ENCODE results near the gene ABCA7. TPM values are rescaled to one million over a fixed set of nuclear protein-coding genes. Genes with fewer than 3 reads are reported as not detected.
A peak's percentile ranks its signal among the peaks of the same experiment; 100 is the strongest.

The ABCA7 gene
- total and polyA plus RNA-seq, 2 of the 13 experiments (the other 11 are each of a cell fraction or from before 2014, with no cell fraction given), result 4.4 to 32.4 TPM

DNA sequence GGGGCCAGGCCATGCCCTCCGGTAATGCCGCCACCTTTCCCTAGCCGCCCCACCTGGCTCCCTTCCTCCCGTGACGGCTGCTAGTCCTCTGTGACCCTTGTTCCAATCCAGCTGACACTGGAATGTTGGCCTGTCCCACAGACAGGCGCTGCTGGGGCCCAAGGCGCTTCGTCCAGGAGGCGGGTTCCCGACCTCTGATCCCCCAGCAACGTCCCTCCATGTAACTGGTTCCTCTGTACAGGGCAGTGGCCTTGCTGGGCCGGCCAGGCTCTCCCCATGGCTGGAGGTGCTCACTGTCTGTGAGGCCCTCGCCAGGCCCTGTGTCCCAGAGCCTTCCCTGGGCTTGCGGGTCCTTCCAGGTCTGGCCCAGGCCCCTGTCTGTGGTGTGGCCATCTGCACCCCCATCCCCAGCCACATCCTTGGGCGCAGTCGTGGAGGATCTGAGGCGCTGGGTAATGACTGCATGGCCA lies 46.5 kb upstream of the ABCA7 start (continued):
- TF ChIP-seq, protein P1, sequence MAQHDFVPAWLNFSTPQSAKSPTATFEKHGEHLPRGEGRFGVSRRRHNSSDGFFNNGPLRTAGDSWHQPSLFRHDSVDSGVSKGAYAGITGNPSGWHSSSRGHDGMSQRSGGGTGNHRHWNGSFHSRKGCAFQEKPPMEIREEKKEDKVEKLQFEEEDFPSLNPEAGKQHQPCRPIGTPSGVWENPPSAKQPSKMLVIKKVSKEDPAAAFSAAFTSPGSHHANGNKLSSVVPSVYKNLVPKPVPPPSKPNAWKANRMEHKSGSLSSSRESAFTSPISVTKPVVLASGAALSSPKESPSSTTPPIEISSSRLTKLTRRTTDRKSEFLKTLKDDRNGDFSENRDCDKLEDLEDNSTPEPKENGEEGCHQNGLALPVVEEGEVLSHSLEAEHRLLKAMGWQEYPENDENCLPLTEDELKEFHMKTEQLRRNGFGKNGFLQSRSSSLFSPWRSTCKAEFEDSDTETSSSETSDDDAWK (CRISPR knock-in tag; IDR thresholded peaks at IDR 0.05), result no peak
- TF ChIP-seq ZNF343 (CRISPR knock-in tag; IDR thresholded peaks at IDR 0.05) (no peak), MAFK (conservative IDR thresholded peaks at IDR 0.05 in 1 of 2, IDR thresholded peaks at IDR 0.05 in 1 of 2; ENCODE audit: low read length in 2 of 2) (no peak), BRD4 (CRISPR knock-in tag; IDR thresholded peaks at IDR 0.05) (no peak), REPIN1 (CRISPR knock-in tag; IDR thresholded peaks at IDR 0.05; ENCODE audit: borderline replicate concordance, low read depth) (peak; percentile 70; the same call in 1 of the 2 replicates), ZNF205 (CRISPR knock-in tag; IDR thresholded peaks at IDR 0.05) (peak; percentile 45; the same call in 1 of the 2 replicates), ZFP82 (CRISPR knock-in tag; IDR thresholded peaks at IDR 0.05; ENCODE audit: borderline replicate concordance) (no peak), ZNF34 (CRISPR knock-in tag; IDR thresholded peaks at IDR 0.05; ENCODE audit: borderline replicate concordance) (no peak; the same call in 1 of the 2 replicates)
- TF ChIP-seq, protein P2, sequence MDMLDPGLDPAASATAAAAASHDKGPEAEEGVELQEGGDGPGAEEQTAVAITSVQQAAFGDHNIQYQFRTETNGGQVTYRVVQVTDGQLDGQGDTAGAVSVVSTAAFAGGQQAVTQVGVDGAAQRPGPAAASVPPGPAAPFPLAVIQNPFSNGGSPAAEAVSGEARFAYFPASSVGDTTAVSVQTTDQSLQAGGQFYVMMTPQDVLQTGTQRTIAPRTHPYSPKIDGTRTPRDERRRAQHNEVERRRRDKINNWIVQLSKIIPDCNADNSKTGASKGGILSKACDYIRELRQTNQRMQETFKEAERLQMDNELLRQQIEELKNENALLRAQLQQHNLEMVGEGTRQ (IDR thresholded peaks at IDR 0.05; ENCODE audit: low read depth, low read length), result no peak
- TF ChIP-seq, protein P2 (CRISPR knock-in tag; IDR thresholded peaks at IDR 0.05; ENCODE audit: borderline replicate concordance), result no peak
- TF ChIP-seq, protein P3, sequence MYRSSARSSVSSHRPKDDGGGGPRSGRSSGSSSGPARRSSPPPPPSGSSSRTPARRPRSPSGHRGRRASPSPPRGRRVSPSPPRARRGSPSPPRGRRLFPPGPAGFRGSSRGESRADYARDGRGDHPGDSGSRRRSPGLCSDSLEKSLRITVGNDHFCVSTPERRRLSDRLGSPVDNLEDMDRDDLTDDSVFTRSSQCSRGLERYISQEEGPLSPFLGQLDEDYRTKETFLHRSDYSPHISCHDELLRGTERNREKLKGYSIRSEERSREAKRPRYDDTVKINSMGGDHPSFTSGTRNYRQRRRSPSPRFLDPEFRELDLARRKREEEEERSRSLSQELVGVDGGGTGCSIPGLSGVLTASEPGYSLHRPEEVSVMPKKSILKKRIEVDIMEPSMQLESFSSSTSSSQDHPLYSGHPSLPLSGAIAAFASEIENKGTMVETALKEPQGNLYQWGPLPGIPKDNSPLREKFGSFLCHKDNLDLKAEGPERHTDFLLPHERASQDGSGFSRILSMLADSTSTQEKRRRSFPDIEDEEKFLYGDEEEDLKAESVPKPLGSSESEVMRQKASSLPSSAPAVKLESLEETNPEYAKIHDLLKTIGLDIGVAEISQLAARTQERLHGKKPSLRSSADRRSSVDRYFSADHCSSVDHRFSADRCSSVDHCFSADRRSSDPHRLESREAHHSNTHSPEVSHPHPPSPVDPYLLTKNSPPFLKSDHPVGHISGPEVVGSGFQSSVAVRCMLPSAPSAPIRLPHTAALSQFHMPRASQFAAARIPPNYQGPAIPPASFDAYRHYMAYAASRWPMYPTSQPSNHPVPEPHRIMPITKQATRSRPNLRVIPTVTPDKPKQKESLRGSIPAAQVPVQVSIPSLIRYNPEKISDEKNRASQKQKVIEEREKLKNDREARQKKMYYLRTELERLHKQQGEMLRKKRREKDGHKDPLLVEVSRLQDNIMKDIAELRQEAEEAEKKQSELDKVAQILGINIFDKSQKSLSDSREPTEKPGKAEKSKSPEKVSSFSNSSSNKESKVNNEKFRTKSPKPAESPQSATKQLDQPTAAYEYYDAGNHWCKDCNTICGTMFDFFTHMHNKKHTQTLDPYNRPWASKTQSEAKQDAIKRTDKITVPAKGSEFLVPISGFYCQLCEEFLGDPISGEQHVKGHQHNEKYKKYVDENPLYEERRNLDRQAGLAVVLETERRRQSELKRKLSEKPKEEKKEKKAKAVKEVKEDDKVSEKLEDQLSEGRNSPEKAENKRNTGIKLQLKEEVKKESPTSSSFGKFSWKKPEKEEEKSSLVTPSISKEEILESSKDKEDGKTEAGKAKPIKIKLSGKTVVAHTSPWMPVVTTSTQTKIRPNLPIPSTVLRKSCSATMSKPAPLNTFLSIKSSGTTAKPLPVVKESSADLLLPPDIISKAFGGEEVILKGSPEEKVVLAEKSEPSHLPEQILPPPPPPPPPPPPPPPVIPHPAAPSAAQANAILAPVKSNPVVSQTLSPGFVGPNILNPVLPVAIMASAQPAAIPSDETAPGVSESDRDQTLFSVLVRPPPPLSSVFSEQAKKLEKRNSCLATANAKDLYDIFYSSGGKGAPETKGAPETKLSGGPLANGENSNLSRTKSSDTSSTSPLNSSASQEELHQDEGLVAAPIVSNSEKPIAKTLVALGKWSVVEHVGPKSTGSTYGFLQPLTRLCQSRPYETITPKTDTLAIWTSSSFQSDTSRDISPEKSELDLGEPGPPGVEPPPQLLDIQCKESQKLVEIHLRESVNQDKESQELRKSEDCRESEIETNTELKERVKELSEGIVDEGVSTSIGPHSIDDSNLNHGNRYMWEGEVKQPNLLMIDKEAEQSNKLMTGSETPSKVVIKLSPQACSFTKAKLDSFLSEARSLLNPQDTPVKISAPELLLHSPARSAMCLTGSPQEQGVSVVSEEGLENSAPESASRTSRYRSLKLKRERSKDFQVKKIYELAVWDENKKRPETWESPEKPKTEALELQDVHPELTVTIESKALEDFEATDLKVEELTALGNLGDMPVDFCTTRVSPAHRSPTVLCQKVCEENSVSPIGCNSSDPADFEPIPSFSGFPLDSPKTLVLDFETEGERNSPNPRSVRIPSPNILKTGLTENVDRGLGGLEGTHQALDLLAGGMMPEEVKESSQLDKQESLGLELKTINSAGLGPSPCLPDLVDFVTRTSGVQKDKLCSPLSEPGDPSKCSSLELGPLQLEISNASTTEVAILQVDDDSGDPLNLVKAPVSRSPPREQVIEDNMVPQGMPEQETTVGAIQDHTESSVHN (CRISPR knock-in tag; IDR thresholded peaks at IDR 0.05), result peak; percentile 84; the same call in 1 of the 2 replicates
- TF ChIP-seq, protein P4, sequence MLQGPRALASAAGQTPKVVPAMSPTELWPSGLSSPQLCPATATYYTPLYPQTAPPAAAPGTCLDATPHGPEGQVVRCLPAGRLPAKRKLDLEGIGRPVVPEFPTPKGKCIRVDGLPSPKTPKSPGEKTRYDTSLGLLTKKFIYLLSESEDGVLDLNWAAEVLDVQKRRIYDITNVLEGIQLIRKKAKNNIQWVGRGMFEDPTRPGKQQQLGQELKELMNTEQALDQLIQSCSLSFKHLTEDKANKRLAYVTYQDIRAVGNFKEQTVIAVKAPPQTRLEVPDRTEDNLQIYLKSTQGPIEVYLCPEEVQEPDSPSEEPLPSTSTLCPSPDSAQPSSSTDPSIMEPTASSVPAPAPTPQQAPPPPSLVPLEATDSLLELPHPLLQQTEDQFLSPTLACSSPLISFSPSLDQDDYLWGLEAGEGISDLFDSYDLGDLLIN (CRISPR knock-in tag; IDR thresholded peaks at IDR 0.05; ENCODE audit: borderline replicate concordance), result no peak
- TF ChIP-seq, protein P5, sequence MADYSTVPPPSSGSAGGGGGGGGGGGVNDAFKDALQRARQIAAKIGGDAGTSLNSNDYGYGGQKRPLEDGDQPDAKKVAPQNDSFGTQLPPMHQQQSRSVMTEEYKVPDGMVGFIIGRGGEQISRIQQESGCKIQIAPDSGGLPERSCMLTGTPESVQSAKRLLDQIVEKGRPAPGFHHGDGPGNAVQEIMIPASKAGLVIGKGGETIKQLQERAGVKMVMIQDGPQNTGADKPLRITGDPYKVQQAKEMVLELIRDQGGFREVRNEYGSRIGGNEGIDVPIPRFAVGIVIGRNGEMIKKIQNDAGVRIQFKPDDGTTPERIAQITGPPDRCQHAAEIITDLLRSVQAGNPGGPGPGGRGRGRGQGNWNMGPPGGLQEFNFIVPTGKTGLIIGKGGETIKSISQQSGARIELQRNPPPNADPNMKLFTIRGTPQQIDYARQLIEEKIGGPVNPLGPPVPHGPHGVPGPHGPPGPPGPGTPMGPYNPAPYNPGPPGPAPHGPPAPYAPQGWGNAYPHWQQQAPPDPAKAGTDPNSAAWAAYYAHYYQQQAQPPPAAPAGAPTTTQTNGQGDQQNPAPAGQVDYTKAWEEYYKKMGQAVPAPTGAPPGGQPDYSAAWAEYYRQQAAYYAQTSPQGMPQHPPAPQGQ (CRISPR knock-in tag; IDR thresholded peaks at IDR 0.05; ENCODE audit: borderline replicate concordance), result no peak

Measured in HepG2 (cell line).